Esophagus squamous epithelium (tissue), 4 donors: ENCODE data around the gene PRND.

Experiments
- POLR2A ChIP-seq, 4 donors: fragments of 450-650 bp; IDR thresholded peaks; one replicate each; pipeline ENCODE4 v1.6.1; 2017; ENCODE audit warnings: antibody characterized with exemption in 4 of 4, mild to moderate bottlenecking in 4 of 4, moderate library complexity in 3 of 4
- TF ChIP-seq, protein P1 (sequence below), 6 experiments: fragments of 450-650 bp in 4 of 6; fragments of 200-600 bp in 2 of 6; sonication (generic) in 2 of 6; IDR thresholded peaks; one replicate each; pipeline ENCODE4 v1.5.1; 2016 to 2019; ENCODE audit warnings: antibody characterized with exemption in 6 of 6, mild to moderate bottlenecking in 4 of 6, moderate library complexity in 4 of 6

DNA sequence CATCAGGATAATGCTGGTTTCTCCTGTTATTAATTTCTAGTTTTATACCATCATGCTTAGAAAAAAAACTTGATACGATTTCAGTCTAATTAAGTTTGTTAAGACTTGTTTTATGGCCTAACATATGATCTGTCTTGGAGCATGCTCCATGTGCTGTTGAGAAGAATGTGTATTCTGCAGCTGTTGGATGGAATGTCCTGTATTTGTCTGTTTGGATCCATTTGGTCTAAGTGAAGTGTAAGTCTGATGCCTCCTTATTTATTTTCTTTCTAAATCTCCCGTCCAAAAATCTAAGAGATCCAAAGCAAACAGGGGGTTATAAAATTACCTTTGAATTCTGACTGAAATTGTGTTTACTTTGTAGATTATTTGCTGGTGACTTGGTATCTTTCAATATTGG is 30.0 kb upstream of the PRND start:
- TF ChIP-seq POLR2A (IDR thresholded peaks at IDR 0.05), result no peak
- TF ChIP-seq, protein P1, sequence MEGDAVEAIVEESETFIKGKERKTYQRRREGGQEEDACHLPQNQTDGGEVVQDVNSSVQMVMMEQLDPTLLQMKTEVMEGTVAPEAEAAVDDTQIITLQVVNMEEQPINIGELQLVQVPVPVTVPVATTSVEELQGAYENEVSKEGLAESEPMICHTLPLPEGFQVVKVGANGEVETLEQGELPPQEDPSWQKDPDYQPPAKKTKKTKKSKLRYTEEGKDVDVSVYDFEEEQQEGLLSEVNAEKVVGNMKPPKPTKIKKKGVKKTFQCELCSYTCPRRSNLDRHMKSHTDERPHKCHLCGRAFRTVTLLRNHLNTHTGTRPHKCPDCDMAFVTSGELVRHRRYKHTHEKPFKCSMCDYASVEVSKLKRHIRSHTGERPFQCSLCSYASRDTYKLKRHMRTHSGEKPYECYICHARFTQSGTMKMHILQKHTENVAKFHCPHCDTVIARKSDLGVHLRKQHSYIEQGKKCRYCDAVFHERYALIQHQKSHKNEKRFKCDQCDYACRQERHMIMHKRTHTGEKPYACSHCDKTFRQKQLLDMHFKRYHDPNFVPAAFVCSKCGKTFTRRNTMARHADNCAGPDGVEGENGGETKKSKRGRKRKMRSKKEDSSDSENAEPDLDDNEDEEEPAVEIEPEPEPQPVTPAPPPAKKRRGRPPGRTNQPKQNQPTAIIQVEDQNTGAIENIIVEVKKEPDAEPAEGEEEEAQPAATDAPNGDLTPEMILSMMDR (IDR thresholded peaks at IDR 0.05), result no peak
